IPS-18a (cell line): ENCODE data around the gene ACAP2.
A peak's percentile ranks its signal among the peaks of the same experiment; 100 is the strongest.

Source experiments
- H3K27ac ChIP-seq: one replicate; pipeline ENCODE4 v1.5.1; 2013; ENCODE audit warnings: low read length
- H3K27me3 ChIP-seq: one replicate; pipeline ENCODE4 v1.6.1; 2013; ENCODE audit warnings: mild to moderate bottlenecking, low read length; ENCODE audit not compliant: control insufficient read depth, insufficient read depth
- H3K36me3 ChIP-seq: one replicate; pipeline ENCODE4 v1.6.1; 2013; ENCODE audit warnings: low read depth, low read length; ENCODE audit not compliant: control insufficient read depth
- H3K4me1 ChIP-seq: one replicate; pipeline ENCODE4 v1.6.1; 2013; ENCODE audit warnings: low read depth, low read length; ENCODE audit not compliant: control insufficient read depth
- H3K4me3 ChIP-seq: one replicate; pipeline ENCODE4 v1.5.1; 2013; ENCODE audit warnings: low read length
- H3K9ac ChIP-seq: one replicate; pipeline ENCODE4 v1.6.1; 2013; ENCODE audit warnings: mild to moderate bottlenecking, low read length, moderate library complexity
- H3K9me3 ChIP-seq: one replicate; pipeline ENCODE4 v1.6.1; 2013; ENCODE audit warnings: low read depth, low read length; ENCODE audit not compliant: control insufficient read depth

Gene ACAP2

DNA sequence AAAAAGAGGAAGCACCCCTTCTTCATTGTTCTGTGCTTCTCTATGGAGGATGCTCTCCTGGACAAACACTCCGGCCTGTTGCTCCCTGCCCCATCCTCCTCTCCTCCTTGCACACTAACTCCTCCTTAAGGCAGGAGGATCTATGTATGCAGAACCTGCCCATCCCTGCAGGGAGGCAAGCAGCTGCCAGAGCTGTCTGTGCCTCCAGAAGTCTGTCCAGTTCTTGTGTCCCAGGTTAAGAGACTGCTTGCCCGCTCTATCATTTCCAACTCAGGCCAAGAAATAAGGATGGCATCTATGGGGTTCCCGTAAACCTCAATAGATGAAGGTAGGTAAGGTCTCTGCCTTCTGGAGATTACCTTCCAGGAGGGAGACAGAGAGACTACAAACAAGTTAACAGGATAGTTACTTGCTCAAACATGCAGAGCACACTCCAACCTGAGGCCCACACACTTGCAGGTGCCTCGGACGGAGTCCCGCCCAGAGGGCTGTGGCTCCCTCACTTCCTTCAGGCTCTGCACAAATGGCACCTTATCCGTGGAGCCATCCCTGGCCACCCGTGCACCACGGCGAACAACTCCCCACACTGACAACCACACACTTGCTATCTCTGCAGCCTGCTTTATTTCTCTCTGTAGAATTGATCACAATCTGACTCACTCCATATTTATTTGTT is 178.8 kb downstream of the ACAP2 start:
- Histone ChIP-seq H3K36me3 (peaks cover 5% of the 10 kb centered on the region), H3K4me3 (no peak overlapping the region), H3K9me3 (no peaks in the 10 kb centered on the region), H3K9ac (no peak overlapping the region), H3K27me3 (no peaks in the 10 kb centered on the region), H3K4me1 (peaks cover 4% of the 10 kb centered on the region), H3K27ac (no peak overlapping the region)

DNA sequence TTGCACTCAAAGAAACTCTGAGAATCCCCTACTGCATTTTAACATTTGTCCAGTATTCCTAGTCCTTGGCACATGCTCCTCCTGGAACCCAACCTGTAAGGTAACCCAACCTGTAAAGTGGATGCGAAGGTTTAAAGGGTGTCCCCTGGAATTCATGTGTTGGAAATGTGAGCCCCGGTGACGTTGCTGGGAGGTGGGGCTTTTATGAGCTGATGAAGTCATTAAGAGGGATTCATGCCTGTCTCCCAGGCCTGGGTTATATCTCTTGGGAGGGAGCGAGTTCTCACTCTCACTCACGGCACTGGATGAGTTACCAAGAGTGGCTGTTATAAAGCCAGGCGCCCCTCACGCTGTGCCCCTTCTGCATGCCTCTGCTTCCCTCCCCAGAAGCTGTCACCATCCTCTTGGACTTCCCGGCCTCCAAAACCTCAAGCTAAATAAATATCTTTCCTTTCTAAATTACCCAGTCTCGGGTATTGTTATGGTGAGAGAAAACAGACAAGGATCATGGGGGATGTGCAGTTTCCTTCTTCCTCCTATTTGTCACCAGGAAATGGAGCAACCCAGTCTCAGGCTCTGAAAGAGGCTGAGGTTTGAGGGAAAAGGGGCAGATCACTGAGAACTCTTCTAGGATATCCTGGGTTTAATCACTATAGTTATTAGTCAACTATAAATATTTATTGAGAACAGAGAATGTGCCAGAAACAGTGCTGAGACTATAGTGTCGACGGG is 179.5 kb downstream of the ACAP2 start:
- Histone ChIP-seq H3K4me3 (no peak overlapping the region), H3K36me3 (peaks cover 5% of the 10 kb centered on the region), H3K9me3 (no peaks in the 10 kb centered on the region), H3K9ac (no peak overlapping the region), H3K27me3 (no peaks in the 10 kb centered on the region), H3K4me1 (peaks cover 11% of the 10 kb centered on the region), H3K27ac (no peak overlapping the region)

DNA sequence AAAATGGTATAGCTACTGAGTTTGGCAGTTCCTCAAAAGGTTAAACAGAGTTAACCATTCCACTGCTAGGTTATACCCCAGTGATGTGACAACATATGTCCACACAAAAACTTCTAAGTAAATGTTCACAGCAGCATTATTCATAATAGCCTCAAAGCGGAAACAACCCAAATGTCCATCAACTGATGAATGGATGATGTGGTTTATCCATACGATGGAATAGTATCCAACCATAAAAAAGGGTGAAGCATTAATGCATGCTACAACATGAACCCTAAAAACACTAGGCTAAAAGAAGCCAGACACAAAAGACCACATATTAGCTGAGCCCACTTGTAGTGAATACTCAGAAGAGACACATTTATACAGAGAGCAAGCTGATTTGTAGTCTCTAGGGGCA is 180.9 kb downstream of the ACAP2 start:
- H3K27ac ChIP-seq = no peak overlapping the region
- H3K9me3 ChIP-seq = no peaks in the 10 kb centered on the region
- H3K4me1 ChIP-seq = peaks cover 13% of the 10 kb centered on the region
- H3K27me3 ChIP-seq = no peaks in the 10 kb centered on the region
- no peaks in the 10 kb centered on the region for H3K36me3 ChIP-seq
- H3K4me3 ChIP-seq = no peak overlapping the region
- no peak overlapping the region for H3K9ac ChIP-seq

DNA sequence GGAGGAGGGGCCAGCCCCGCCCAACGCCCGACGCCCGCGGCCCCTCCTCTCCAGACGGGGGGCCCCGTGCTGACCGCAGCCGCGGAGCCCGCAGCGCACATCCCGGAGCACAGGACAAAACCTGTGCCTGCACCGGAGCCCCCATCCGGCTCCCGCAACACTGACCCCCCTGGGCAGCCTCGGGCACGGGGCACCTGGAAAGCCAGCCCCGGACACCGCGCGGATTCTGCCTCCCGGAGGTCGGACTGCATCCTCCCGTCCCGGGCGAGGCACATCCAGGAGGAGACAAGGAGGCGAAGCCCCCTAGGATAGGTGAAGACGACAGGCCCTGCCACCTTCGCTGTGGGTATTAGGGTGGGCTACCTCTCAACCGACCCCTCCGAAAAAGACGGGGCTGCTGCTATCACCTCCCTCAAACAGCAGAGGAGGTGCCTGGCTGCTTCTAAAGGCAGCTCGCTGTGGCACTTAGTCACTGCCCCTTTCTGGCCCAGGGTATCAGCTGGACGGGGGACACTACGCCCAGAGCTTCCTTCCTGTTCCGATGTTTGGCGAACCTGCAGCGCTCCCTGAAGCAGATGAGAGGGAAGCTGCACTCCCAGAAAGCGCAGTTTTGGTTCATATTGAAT is 182.4 kb downstream of the ACAP2 start:
- Histone ChIP-seq H3K9ac (peak overlapping the region; percentile 11), H3K27me3 (no peaks in the 10 kb centered on the region), H3K4me1 (peaks cover 13% of the 10 kb centered on the region), H3K27ac (no peak overlapping the region), H3K9me3 (no peaks in the 10 kb centered on the region), H3K36me3 (no peaks in the 10 kb centered on the region), H3K4me3 (peak overlapping the region; percentile 75)

DNA sequence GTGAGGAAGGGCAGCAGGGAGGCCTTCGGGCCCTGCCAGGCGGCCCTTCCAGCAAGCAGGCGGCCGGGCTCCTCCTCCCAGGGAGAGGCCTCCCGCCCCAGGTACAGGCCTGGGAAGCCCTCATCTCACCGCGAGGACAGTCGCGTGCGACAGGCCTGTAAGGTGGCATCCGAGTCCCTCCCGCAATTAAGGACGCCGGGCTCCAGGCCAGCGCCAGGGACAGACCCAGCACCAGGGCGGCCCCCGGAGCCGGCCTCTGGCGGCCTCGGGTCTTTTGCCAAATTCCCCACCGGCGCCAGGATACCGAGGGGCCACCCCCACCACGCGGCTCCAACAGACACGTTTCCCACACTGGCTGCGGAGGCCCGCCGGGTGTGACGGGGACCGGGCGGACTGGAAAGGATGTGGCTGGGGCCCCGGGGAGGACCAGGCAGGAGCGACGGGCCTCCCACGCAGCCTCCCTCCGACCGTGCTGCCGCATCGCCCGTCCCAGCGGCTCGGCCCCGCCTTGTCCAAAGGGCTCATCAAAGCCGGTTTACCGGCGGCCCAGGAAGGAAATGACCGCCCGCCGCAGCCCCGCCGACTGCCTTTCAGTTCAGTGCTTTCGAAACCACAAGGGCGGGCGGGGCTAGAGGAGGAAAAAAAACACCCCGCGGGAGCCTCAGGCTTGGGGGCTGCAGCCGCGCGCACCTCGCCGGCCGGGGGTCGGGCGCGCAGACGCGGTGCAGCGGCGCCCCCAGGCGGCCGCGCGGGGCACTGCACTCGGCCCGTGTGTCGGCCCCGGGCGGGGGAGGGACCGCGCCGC is 183.1 kb downstream of the ACAP2 start:
- Histone ChIP-seq H3K9me3 (no peaks in the 10 kb centered on the region), H3K27me3 (no peaks in the 10 kb centered on the region), H3K4me1 (peaks cover 18% of the 10 kb centered on the region), H3K4me3 (peak overlapping the region; percentile 75), H3K27ac (no peak overlapping the region), H3K36me3 (no peaks in the 10 kb centered on the region), H3K9ac (peak overlapping the region; percentile 40)

GRCh38 chr3:195259154-195259474 is 183.7 kb downstream of the ACAP2 start:
- Histone ChIP-seq H3K9ac (peak overlapping the region; percentile 40), H3K9me3 (no peaks in the 10 kb centered on the region)

DNA sequence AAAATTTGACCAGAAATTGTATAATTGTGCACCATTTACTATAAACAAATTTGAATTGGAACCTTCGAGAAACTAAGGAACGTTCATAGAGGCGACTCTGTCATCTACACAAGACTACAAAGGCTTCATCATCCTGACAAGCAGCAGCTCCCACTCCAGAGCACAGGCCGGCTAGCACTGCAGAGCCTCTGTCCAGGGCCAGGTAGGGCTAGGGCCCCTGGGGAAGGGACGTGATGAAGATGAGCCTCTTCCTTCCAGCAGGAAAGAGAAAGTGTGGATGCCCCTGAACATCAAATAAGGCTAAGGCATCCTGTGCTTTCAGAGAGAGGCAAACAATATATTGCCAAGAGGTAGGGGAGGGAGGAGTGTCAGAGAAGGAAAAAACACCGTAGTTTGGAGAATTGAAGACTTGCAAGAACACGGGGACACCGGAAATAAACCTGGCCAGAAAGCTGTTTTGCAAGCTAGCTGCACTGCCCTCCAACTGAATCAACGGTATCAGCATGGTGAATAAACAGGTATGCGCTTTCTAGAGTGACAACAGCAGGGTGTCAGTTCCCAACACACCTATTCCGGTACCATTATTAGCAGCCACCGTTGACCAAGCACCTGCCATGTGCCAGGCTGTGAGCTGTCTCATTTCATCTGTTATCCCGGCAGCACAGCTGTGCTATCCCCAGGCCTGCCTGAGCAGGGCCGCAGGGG is 184.2 kb downstream of the ACAP2 start:
- no peaks in the 10 kb centered on the region for H3K36me3 ChIP-seq
- H3K9ac ChIP-seq = peak overlapping the region; percentile 40
- peaks cover 27% of the 10 kb centered on the region for H3K4me1 ChIP-seq
- no peaks in the 10 kb centered on the region for H3K9me3 ChIP-seq
- H3K27ac ChIP-seq = no peak overlapping the region
- H3K27me3 ChIP-seq = no peaks in the 10 kb centered on the region
- no peak overlapping the region for H3K4me3 ChIP-seq

More at GRCh38 chr3:195259154-195259474, 183.7 kb downstream of the ACAP2 start:
- H3K4me3 ChIP-seq = peak overlapping the region; percentile 53
- no peaks in the 10 kb centered on the region for H3K27me3 ChIP-seq
- peaks cover 23% of the 10 kb centered on the region for H3K4me1 ChIP-seq
- no peaks in the 10 kb centered on the region for H3K36me3 ChIP-seq
- H3K27ac ChIP-seq = no peak overlapping the region

DNA sequence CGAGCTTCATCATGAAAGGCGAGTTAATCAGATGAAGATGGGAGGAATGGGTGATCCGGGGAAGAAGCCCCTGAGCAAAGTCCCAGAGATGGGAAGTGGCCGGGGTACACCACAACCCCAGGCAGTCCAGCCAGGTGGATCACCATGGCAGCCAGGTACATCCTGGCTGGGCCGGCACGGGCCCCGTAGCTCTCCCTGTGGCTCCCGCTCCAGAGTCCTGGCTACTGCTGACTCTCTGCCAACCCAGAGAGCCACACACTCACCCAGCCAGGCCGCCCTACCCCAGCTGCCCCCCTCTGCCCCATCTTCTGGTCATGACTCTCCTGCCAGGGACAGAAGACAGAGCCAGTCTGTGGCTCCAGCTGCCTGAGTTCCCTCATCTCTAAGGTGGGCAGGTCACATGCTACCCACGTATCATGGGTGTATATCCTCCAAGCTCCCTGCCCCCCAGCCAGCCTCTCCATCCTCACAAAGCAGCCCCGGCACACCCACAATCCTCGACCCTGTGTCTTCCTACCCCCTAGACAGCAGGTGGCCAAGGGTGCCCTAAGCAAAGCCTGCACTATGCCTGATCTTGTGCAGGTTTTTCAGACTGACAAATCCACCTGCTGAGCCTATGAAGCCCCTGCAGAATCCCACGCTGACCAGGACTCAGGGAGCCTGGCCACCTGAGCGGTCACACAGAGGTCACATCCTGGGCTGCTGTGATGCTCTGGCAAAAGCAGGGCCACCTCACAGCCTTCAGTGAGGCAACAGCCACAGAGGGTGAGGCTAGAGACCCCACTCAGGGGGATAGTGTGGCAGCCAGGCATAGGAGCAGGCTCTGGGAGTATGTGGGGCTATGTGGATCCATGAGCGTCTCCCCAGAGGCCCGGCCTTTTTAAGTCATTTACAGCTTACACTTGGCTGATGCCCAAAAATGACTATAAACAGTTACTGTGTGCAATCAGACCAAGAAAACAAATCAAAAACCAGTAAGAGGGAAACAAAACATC is 185.1 kb downstream of the ACAP2 start:
- peaks cover 27% of the 10 kb centered on the region for H3K4me1 ChIP-seq
- no peak overlapping the region for H3K4me3 ChIP-seq
- H3K9ac ChIP-seq = no peak overlapping the region
- H3K27me3 ChIP-seq = no peaks in the 10 kb centered on the region
- no peaks in the 10 kb centered on the region for H3K9me3 ChIP-seq
- H3K36me3 ChIP-seq = no peaks in the 10 kb centered on the region
- no peak overlapping the region for H3K27ac ChIP-seq

- Histone ChIP-seq H3K9me3 (no peaks in the 10 kb centered on the region), H3K27me3 (no peaks in the 10 kb centered on the region), H3K27ac (no peak overlapping the region), H3K9ac (no peak overlapping the region), H3K4me3 (no peak overlapping the region), H3K4me1 (peaks cover 30% of the 10 kb centered on the region), H3K36me3 (no peaks in the 10 kb centered on the region)
These were observed 186.0 kb downstream of the ACAP2 start for GRCh38 chr3:195256639-195257453.
